Measurements from ENCODE around the gene S100Z.
"Not testable (repeated sequence)": the region's sequence is repeated elsewhere in the genome, so short reads cannot be mapped to it uniquely, and the experiment has no call there.

S100Z gene

DNA sequence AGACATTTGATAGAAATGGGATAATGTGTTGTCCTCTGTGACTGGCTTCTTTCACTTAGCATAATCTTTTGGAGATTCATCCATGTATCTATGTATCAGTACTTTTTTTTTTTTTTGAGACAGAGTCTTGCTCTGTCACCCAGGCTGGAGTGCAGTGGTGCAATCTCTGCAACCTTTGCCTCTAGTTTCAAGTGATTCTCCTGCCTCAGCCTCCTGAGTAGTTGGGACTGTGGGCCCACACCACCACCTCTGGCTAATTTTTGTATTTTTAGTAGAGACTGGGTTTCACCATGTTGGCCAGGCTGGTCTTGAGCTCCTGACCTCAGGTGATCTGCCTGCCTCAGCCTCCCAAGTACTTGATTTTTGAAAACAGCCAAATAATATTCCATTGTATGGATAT, 23.4 kb upstream of the S100Z start:
- DNase-seq (ENCODE audit: low read depth) = not testable (repeated sequence)

DNA sequence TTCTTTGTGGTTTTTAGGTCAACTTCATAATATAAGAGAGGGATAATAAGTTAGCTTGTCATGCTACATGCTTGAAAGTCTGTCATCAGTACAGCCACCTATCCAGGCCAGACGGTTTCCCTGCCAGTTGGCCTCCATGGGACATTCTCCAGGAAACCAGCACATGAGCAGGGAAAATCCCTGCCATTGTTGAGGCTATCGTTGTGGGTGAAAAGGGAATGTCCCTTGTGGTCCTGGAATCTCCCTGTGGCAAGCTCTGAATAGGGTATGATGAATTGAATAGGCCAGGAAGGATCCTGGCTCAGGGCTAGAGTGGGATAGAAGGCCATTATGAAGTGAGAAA, 18.7 kb upstream of the S100Z start:
- no peak for DNase-seq (ENCODE audit: low read depth)

DNA sequence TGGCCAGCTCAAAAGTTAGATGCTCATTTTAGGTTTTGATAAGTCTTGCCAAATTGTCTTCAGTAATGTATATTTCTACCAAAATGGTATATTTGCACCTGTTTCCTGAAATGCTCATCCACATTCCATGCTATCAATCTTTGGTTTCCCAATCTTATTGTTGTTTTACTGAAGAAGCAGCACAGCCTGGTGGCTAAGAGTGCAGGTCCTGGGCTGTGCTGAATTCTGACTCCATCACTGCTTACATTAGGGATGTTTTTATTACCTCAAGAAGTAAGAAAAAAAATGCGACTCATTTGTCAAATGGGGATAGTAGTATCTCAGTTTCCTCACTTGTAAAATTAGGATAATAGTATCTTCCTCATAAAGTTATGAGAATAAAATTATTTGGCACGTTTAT, 13.6 kb upstream of the S100Z start:
- DNase-seq (ENCODE audit: low read depth) = no peak

DNA sequence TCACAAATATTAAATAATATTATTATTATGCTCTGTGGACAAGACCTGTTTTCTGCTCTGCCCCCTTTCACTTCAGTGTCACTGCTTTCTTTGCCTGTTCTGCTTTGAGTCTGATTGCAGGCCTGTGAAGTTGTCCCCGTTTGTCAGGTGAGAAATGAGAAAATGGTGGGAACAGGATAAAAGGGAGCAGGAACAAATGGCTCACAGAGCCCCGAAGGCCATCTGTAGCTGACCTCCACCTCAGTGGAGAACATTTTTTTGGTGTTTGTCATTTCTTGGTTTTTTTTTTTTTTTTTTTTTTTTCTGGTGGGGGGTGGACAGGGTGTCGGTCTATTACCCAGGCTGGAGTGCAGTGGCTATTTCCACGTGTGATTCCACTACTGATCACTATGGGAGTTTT, 13.2 kb upstream of the S100Z start:
- no peak for DNase-seq (ENCODE audit: low read depth)

DNA sequence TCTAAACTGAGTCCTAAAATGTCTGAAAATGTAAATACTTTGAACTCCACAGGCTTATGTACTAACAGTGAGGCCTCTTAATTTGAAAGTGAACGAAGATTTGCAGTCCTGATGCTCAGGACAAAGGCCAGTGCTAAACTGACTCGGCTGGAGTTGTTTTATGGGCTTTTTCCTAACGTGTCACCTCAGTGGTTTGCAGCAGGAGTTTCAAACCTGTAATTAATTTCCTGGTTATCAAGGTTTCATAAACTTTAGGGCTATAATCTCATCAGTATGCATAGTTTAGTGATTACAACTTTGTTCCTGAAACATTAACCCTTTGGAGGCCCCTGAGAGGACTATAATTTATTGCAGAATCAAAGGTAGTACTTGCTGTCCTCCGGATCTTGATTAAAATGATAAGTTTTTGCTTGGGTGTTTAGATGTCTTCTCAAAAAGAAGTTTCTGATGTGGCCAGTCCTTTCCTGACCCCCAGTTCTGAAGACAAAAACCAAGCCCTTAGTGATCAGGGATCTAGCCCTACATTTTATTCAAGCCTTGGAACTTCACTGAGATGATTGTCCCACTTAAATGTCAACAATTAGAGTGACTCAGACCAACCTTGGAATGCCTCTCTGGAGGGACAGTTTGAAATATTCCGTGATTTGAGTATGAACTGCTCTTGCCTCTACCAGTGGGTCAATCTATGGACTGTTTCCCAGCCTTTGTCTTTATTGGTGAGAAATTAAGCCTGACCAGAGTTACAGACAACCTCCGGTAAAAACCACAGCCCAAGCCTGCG, 11.1 kb upstream of the S100Z start:
- no peak for DNase-seq (ENCODE audit: low read depth)

DNA sequence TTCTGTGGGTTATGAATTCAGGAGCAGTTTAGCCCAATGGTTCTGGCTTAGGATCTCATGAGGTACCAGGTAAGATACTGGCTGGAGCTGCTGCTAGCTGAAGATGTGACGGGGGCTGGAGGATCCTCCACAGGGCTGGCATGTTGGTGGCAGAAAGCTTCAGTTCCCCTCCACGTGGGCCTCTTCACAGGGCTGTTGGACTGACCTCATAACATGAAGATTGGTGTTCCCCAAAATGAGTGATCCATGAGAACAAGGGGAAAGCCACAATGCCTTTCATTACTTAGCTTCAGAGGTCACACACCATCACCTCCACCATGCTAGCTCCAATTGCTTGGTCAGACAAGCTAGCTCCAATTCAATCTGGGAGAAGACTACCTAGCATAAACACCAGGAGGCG, 8.5 kb upstream of the S100Z start:
- no peak for DNase-seq (ENCODE audit: low read depth)

- no peak for DNase-seq (ENCODE audit: low read depth)
Measured at GRCh38 chr5:76845890-76846289, 3.9 kb upstream of the S100Z start.

- DNase-seq (ENCODE audit: low read depth) = no peak
Measured at GRCh38 chr5:76850543-76851145, 830 bp downstream of the S100Z start.

GRCh38 chr5:76851728-76852369, 2.0 kb downstream of the S100Z start:
- no peak for DNase-seq (ENCODE audit: low read depth)

DNA sequence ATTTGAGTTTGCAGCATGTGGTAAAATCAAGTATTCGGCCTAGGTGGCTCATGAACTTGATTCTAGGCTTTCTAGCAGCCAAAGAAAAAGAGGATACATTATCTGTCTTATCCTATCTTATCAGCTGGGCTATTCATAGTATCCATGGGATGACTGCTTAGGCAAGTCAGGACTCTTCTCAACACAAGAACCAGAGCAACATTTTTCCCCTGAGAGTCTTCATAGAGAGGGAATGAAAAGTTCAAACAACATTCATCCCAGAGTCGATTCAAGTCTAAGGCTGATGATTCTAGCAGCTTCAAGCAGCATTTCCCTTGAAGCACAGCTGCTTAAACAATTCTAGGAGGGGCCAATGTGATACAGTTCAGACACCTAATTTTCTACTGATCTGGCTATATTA, 3.0 kb downstream of the S100Z start:
- DNase-seq (ENCODE audit: low read depth) = no peak

DNA sequence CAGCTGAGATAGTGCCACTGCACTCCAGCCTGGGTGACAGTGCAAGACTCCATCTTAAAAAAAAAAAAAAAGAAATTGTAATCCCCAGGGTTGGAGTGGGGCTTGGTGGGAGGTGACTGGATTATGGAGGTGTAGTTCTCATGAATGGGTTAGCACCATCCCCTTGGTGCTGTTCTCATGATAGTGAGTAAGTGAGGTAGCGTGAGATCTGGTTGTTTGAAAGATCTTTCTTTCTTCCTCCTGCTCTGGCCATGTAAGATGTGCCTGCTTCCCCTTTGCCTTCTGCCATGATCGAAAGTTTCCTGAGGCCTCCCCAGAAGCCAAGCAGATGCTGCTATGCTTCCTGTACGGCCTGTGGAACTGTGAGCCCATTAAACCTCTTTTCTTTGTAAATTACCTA, 3.9 kb downstream of the S100Z start:
- not testable (repeated sequence) for DNase-seq (ENCODE audit: low read depth)

GRCh38 chr5:76854644-76855043, 4.8 kb downstream of the S100Z start:
- DNase-seq (ENCODE audit: low read depth) = no peak

- DNase-seq (ENCODE audit: low read depth) = not testable (repeated sequence)
Measured at GRCh38 chr5:76855501-76855900, 5.7 kb downstream of the S100Z start.

DNA sequence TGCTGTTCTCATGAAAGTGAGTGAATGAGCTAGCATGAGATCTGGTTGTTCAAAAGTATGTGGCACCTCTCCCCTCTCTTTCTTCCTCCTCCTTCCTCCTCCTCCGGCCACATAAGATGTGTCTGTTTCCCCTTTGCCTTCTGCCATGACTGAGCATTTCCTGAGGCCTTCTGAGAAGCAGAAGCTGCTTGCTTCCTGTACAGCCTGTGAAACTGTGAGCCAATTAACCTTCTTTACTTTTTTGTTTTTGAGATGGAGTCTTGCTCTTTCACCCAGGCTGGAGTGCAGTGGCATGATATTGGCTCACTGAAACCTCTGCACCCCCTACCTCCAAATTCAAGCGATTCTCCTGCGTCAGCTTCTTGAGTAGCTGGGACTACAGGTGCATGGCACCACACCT, 6.1 kb downstream of the S100Z start:
- DNase-seq (ENCODE audit: low read depth) = no peak

GRCh38 chr5:76856800-76857199, 7.0 kb downstream of the S100Z start:
- DNase-seq (ENCODE audit: low read depth) = not testable (repeated sequence)

DNA sequence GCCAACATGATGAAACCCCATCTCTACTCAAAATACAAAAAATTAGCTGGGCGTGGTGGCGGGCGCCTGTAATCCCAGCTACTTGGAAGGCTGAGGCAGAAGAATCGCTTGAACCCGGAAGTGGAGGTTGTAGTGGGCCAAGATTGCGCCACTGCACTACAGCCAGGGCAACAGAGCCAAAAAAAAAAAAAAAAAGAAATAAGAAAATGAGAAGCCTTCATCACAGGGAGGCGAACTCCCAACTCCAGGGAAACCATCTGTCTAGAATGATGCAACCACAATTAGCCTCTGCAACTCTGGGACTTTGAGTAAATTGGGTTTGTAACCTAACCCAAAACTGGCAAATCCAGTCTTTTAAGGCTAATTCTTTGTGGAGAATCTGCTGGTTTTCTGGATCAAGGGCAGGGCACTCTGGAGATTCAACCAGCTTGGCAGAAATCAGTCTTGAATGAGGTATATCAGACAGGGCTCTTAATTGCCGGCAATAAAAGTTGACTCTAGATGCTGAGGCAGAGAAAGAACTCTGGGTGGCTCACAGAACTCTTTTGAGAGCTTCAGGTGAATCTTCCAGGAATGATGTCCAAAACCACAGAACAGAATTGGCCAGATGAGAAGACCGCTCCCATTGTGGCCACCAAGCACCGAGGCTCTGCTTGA, 9.9 kb downstream of the S100Z start:
- no peak for DNase-seq (ENCODE audit: low read depth)

GRCh38 chr5:76861612-76862011, 11.8 kb downstream of the S100Z start:
- no peak for DNase-seq (ENCODE audit: low read depth)

- no peak for DNase-seq (ENCODE audit: low read depth)
Measured at GRCh38 chr5:76863001-76863400, 13.2 kb downstream of the S100Z start.

GRCh38 chr5:76866503-76866902, 16.7 kb downstream of the S100Z start:
- no peak for DNase-seq (ENCODE audit: low read depth)

DNA sequence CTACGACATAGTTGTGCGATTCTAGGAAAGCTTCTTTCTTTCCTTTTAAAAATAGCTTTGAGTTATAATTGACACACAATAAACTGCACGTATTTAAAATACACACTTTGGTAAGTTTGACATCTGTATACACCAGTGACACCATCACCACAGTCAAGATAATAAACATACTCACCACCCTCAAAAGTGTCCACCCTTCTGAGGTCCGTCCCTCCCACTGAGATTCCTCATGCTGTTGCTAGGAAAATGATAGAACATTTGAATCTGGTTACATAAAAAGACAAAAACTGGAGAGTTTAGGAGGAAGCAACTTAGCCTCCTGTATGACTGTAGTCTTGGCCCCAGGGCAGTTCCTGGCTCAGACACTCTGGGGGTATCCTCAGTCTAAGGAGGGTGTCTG, 17.2 kb downstream of the S100Z start:
- DNase-seq (ENCODE audit: low read depth) = no peak

- no peak for DNase-seq (ENCODE audit: low read depth)
Measured at GRCh38 chr5:76867827-76868693, 18.2 kb downstream of the S100Z start.

DNA sequence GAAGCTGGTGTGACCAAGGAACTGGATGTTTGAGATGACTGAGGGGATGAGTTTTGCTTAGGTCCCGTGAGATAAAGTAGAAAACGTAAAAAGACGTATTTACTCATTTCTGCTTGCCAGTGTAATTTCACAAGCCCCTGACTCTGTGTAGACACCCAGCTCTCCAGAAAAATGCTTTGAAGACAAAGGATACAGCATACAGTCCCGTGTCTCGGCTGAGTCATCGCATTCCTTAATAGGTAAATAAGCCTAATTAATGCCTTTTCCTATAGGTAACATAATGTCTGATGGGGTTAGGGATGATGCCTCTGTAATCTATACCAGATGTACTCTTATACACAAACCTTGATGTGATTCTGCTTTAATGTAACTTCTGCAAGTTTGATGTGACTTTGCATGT, 20.2 kb downstream of the S100Z start:
- no peak for DNase-seq (ENCODE audit: low read depth)
